ENCODE measurements around the gene NPAS2. TPM values are rescaled to one million over a fixed set of nuclear protein-coding genes. Genes with fewer than 3 reads are reported as not detected.

NPAS2 gene
- total and polyA plus RNA-seq, 2 donors (not counting 1 experiment from before 2014, with no cell fraction given) = 3.6 to 4.9 TPM

- TF ChIP-seq EZH2 (IDR thresholded peaks at IDR 0.05; ENCODE audit: low read length, missing control alignments) (no peak), CTCF (conservative IDR thresholded peaks at IDR 0.05 in 1 of 2, IDR thresholded peaks at IDR 0.05 in 1 of 2; ENCODE audit: low read depth in 1 of 2, low read length in 2 of 2) (no peak)
- Histone ChIP-seq H3K4me3 (replicated peaks in 1 of 4; ENCODE audit: control extremely low read depth in 1 of 4, insufficient read depth in 1 of 4, low read depth in 3 of 4, low read length in 4 of 4) (no peak overlapping the region), H3K4me2 (ENCODE audit: extremely low read depth, insufficient read depth, low read length) (no peak overlapping the region), H4K20me1 (ENCODE audit: control insufficient read depth, extremely low read depth, insufficient read depth, low read length) (no peaks in the 10 kb centered on the region), H3K36me3 (ENCODE audit: control insufficient read depth, insufficient read depth, low read length) (peaks cover 15% of the 10 kb centered on the region), H3K79me2 (ENCODE audit: control insufficient read depth, insufficient read depth, low read length) (peaks cover 37% of the 10 kb centered on the region), H2AFZ (ENCODE audit: low read length) (no peak overlapping the region), H3K27ac (ENCODE audit: insufficient read depth, low read length) (no peak overlapping the region), H3K9me3 (ENCODE audit: control insufficient read depth, insufficient read depth, low read depth, low read length) (no peaks in the 10 kb centered on the region), H3K9ac (ENCODE audit: insufficient read depth, low read length) (no peak overlapping the region), H3K4me1 (ENCODE audit: control insufficient read depth, extremely low read depth, insufficient read depth, low read length) (peaks cover 12% of the 10 kb centered on the region), H3K27me3 (ENCODE audit: control insufficient read depth, insufficient read depth, low read length) (no peaks in the 10 kb centered on the region)
- DNase-seq (ENCODE audit: low read depth in 2 of 2) = no peak
These were observed 186.3 kb downstream of the NPAS2 start for GRCh38 chr2:101006065-101006715.

GRCh38 chr2:101007415-101008345 lies 187.7 kb downstream of the NPAS2 start:
- Histone ChIP-seq H3K9ac (ENCODE audit: insufficient read depth, low read length) (no peak overlapping the region), H3K27ac (ENCODE audit: insufficient read depth, low read length) (no peak overlapping the region), H3K36me3 (ENCODE audit: control insufficient read depth, insufficient read depth, low read length) (peaks cover 16% of the 10 kb centered on the region)

More at GRCh38 chr2:101007415-101008345, 187.7 kb downstream of the NPAS2 start:
- Histone ChIP-seq H3K9me3 (ENCODE audit: control insufficient read depth, insufficient read depth, low read depth, low read length) (no peaks in the 10 kb centered on the region), H2AFZ (ENCODE audit: low read length) (no peak overlapping the region), H3K4me2 (ENCODE audit: extremely low read depth, insufficient read depth, low read length) (no peak overlapping the region), H3K4me3 (replicated peaks in 1 of 4; ENCODE audit: control extremely low read depth in 1 of 4, insufficient read depth in 1 of 4, low read depth in 3 of 4, low read length in 4 of 4) (no peak overlapping the region), H3K4me1 (ENCODE audit: control insufficient read depth, extremely low read depth, insufficient read depth, low read length) (peaks cover 8% of the 10 kb centered on the region), H3K79me2 (ENCODE audit: control insufficient read depth, insufficient read depth, low read length) (peaks cover 32% of the 10 kb centered on the region), H3K27me3 (ENCODE audit: control insufficient read depth, insufficient read depth, low read length) (no peaks in the 10 kb centered on the region), H4K20me1 (ENCODE audit: control insufficient read depth, extremely low read depth, insufficient read depth, low read length) (no peaks in the 10 kb centered on the region)
- TF ChIP-seq EZH2 (IDR thresholded peaks at IDR 0.05; ENCODE audit: low read length, missing control alignments) (no peak), CTCF (conservative IDR thresholded peaks at IDR 0.05 in 1 of 2, IDR thresholded peaks at IDR 0.05 in 1 of 2; ENCODE audit: low read depth in 1 of 2, low read length in 2 of 2) (no peak)
- no peak for DNase-seq (ENCODE audit: low read depth in 2 of 2)
